Fibroblast of the aortic adventitia (primary cell): Measurements from ENCODE around the gene IFNAR1. TPM values are rescaled to one million over a fixed set of nuclear protein-coding genes. Genes with fewer than 3 reads are reported as not detected.

Experiments
- DNase-seq: peaks from one replicate; pipeline ENCODE4 v3.0.0-alpha.2; 2010; ENCODE audit warnings: low read depth
- H3K4me3 ChIP-seq: 2 replicates; pipeline ENCODE4 v1.5.1; 2011; ENCODE audit warnings: low read depth, mild to moderate bottlenecking, control low read depth, low read length, moderate library complexity
- total RNA-seq: library from RNA; depleted of rRNA; stranded (reverse); fragments of >200 nt; gene quantifications from 2 replicates; pipeline ENCODE4 v1.2.3, GENCODE V29; 2012; ENCODE audit warnings: low replicate concordance
- TF ChIP-seq, protein P1 (sequence below): IDR thresholded peaks from 2 replicates; pipeline ENCODE4 v1.5.1; 2011; ENCODE audit warnings: mild to moderate bottlenecking, low read length, control low read depth, inconsistent platforms; ENCODE audit not compliant: insufficient read depth

IFNAR1 gene
- total RNA-seq, 1 donor = 39.3 TPM

DNA sequence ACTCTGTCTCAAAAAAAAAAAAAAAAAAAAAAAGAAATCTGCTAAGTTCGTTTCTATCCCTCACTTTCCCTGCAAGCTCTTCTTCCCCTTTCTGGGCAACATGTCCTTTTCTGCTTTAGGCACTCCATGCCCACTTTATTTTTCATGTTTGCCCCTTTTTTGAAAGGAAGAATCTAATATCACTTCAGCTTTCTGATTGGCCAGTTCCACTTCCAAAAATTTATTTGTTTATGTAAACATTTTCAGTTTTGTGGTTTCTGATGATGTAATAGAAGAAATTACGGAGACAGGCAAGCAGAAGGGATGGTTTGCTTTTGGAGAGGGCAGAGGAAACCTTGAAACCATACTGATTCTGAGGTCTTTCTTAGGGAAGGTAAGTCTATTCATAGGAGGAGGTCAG, 15.1 kb downstream of the IFNAR1 start:
- DNase-seq = no peak
- H3K4me3 ChIP-seq = no peak overlapping the region
- TF ChIP-seq, protein P1, sequence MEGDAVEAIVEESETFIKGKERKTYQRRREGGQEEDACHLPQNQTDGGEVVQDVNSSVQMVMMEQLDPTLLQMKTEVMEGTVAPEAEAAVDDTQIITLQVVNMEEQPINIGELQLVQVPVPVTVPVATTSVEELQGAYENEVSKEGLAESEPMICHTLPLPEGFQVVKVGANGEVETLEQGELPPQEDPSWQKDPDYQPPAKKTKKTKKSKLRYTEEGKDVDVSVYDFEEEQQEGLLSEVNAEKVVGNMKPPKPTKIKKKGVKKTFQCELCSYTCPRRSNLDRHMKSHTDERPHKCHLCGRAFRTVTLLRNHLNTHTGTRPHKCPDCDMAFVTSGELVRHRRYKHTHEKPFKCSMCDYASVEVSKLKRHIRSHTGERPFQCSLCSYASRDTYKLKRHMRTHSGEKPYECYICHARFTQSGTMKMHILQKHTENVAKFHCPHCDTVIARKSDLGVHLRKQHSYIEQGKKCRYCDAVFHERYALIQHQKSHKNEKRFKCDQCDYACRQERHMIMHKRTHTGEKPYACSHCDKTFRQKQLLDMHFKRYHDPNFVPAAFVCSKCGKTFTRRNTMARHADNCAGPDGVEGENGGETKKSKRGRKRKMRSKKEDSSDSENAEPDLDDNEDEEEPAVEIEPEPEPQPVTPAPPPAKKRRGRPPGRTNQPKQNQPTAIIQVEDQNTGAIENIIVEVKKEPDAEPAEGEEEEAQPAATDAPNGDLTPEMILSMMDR = no peak

DNA sequence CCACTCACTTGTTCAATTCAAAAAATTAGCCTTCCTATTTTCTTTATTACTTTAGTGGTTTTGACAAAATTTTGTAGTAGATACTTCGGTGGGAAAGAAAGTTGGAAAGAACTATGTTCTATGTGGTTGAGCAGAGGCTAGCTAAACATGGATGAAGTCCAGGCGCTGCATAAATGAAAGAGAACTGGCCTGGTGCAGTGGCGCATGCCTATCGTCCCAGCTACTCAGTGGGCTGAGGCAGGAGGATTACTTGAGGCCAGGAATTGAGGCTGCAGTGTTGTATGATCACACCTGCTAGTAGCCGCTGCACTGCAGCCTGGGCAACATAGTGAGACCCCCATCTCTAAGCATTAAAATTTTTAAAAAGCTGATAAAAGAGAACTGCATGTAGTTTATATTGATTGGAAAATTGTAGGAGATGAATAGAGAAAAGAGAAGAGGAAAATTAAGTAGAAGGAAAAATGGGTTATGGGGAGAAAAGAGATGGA, 21.0 kb downstream of the IFNAR1 start:
- TF ChIP-seq, protein P1 = no peak
- DNase-seq = no peak

DNA sequence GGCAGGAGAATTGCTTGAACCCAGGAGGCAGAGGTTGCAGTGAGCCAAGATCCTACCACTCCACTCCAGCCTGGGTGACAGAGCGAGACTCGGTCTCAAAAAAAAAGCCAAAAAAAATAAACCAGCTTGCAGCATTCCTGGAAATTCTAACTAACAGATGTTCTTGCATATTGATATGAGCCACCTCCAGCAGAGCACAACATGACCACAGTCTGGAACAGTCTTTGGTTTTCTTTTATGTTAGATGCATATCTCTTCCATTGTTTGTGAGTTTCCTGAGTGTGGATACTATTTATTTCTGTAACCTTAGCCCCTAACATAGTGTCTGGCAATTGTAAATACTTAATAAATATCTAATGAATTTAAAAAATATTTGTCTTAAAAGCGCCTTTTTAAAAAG, 23.9 kb downstream of the IFNAR1 start:
- no peak overlapping the region for H3K4me3 ChIP-seq
- TF ChIP-seq, protein P1 = no peak
- DNase-seq = no peak

More for the DNA sequence above, 21.0 kb downstream of the IFNAR1 start:
- no peak overlapping the region for H3K4me3 ChIP-seq

DNA sequence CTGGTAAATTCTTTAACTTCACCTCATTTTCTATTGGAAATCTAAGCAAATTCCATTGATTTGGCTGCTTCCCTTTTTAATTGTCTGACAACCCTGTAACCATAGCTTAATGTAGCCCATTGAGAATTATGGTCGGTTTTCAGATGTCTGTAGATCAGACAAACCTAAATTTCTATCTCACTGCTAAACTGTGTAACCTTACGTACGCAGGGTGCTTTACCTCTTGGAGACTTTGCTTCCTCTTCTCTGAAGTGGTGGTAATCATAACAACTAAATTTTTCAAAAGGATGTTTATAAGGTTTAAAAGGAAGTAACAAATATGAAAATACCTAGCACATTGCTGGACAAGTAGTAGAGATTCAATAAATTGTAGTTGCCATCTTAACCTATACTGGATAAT, 25.9 kb downstream of the IFNAR1 start:
- H3K4me3 ChIP-seq = no peak overlapping the region
- DNase-seq = no peak
- TF ChIP-seq, protein P1 = no peak

DNA sequence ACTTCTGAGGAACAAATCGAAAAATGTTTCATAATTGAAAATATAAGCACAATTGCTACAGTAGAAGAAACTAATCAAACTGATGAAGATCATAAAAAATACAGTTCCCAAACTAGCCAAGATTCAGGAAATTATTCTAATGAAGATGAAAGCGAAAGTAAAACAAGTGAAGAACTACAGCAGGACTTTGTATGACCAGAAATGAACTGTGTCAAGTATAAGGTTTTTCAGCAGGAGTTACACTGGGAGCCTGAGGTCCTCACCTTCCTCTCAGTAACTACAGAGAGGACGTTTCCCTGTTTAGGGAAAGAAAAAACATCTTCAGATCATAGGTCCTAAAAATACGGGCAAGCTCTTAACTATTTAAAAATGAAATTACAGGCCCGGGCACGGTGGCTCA, 30.6 kb downstream of the IFNAR1 start:
- TF ChIP-seq, protein P1 = no peak
- no peak overlapping the region for H3K4me3 ChIP-seq
- no peak for DNase-seq

DNA sequence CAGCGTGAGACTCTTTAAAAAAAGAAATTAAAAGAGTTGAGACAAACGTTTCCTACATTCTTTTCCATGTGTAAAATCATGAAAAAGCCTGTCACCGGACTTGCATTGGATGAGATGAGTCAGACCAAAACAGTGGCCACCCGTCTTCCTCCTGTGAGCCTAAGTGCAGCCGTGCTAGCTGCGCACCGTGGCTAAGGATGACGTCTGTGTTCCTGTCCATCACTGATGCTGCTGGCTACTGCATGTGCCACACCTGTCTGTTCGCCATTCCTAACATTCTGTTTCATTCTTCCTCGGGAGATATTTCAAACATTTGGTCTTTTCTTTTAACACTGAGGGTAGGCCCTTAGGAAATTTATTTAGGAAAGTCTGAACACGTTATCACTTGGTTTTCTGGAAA, 31.2 kb downstream of the IFNAR1 start:
- TF ChIP-seq, protein P1 = no peak
- H3K4me3 ChIP-seq = no peak overlapping the region
- no peak for DNase-seq

DNA sequence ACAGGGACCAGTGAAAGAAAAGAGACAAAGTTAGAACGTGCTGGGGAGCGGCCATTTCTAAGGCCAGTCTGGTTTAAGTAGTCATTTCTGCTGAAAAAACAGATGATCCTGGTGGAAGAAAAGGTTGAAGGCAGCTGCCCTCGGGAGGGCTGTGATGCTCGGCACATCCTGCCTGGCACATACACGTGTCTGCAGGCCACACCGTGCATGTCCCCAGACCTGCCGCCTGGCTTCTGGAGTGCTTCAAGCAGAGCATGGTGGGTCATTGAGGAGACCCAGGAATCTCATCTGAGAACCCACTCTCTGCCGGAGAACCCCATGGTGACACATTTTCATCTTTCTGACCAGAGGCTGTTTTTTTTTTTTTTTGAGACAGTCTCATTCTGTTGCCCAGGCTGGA, 32.4 kb downstream of the IFNAR1 start:
- no peak overlapping the region for H3K4me3 ChIP-seq
- DNase-seq = no peak
- TF ChIP-seq, protein P1 = no peak
